ENCODE measurements around the gene RFPL3. TPM values are rescaled to one million over a fixed set of nuclear protein-coding genes. Genes with fewer than 3 reads are reported as not detected.

The RFPL3 gene
- total RNA-seq, 1 donor from 2014 or later, result not detected

GRCh38 chr22:32331236-32331917, 26.3 kb upstream of the RFPL3 start:
- Histone ChIP-seq H3K27ac (ENCODE audit: low read depth, low read length) (no peak overlapping the region), H3K4me1 (ENCODE audit: insufficient read depth, low read length) (no peaks in the 10 kb centered on the region), H3K9ac (ENCODE audit: low read length) (no peak overlapping the region), H3K79me2 (ENCODE audit: insufficient read depth, low read length) (no peaks in the 10 kb centered on the region), H3K36me3 (ENCODE audit: insufficient read depth, low read length) (no peaks in the 10 kb centered on the region), H3K9me3 (ENCODE audit: insufficient read depth, low read depth, low read length) (no peaks in the 10 kb centered on the region), H3K27me3 (ENCODE audit: insufficient read depth, low read length) (no peaks in the 10 kb centered on the region), H3K4me2 (ENCODE audit: low read length) (no peak overlapping the region), H3K4me3 (ENCODE audit: insufficient read depth, low read depth, low read length) (no peak overlapping the region), H2AFZ (ENCODE audit: low read depth, low read length) (no peak overlapping the region), H4K20me1 (ENCODE audit: insufficient read depth, low read length) (no peaks in the 10 kb centered on the region)
- no peak for FAIRE-seq
- no peaks in the 10 kb centered on the region for H3K36me3 Mint-ChIP-seq (ENCODE audit: low read depth, unreplicated experiment)
- no peak for DNase-seq (ENCODE audit: low read depth)
- no peaks in the 10 kb centered on the region for H3K4me1 Mint-ChIP-seq (ENCODE audit: low read depth, unreplicated experiment)
- TF ChIP-seq, protein P1, sequence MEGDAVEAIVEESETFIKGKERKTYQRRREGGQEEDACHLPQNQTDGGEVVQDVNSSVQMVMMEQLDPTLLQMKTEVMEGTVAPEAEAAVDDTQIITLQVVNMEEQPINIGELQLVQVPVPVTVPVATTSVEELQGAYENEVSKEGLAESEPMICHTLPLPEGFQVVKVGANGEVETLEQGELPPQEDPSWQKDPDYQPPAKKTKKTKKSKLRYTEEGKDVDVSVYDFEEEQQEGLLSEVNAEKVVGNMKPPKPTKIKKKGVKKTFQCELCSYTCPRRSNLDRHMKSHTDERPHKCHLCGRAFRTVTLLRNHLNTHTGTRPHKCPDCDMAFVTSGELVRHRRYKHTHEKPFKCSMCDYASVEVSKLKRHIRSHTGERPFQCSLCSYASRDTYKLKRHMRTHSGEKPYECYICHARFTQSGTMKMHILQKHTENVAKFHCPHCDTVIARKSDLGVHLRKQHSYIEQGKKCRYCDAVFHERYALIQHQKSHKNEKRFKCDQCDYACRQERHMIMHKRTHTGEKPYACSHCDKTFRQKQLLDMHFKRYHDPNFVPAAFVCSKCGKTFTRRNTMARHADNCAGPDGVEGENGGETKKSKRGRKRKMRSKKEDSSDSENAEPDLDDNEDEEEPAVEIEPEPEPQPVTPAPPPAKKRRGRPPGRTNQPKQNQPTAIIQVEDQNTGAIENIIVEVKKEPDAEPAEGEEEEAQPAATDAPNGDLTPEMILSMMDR (IDR thresholded peaks at IDR 0.05; ENCODE audit: insufficient read depth, low read depth, low read length), result no peak
- TF ChIP-seq EZH2 (IDR thresholded peaks at IDR 0.05; ENCODE audit: insufficient read depth, low read length), result no peak
- H3K27me3 Mint-ChIP-seq (ENCODE audit: low read depth, unreplicated experiment), result peaks cover 29% of the 10 kb centered on the region
- no peak overlapping the region for H3K27ac Mint-ChIP-seq (ENCODE audit: unreplicated experiment)
- H3K9me3 Mint-ChIP-seq (ENCODE audit: unreplicated experiment), result peaks cover 8% of the 10 kb centered on the region
- H3K4me3 Mint-ChIP-seq (ENCODE audit: unreplicated experiment), result no peak overlapping the region

DNA sequence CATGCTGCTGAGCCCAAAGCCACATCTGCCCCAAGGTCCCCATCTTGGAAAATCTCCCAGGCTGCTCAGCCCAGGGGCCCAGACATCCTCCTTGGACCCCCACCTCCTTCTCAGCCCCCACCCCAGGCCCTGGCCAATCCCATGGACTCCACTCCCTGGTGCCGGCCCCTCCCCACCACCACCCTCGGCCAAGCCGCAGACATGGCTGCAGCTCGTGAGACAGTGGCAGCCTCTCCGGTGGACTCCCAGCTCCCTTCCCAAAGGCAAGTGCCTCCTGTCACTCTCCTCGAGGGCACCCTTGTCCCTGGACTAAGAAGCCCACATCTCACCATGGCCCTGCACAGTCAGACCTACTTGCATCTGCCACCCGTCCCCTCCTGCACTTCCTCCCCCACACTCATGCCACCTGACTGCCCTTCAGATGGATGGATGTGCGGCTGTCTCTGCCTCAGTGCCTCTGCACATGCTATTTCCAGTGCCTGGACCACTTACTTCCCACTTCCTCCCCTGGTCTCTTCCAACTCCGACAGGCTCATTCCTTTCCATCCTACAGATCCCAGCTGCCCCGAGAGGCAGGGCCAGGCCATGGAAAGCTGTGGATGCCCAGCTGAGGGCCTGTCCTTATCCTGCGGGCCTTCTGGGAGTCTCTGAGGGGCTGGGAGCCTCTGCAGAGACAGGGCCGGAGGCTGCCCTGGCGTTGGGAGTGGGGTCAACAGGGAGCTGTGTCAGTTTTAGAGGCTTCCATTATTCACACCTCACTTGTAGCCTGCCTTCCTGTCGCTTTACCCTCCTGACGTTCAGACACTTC, 25.5 kb upstream of the RFPL3 start:
- H3K36me3 ChIP-seq (ENCODE audit: insufficient read depth, low read length), result no peaks in the 10 kb centered on the region
- no peak for DNase-seq (ENCODE audit: low read depth)
- H3K9me3 ChIP-seq (ENCODE audit: insufficient read depth, low read depth, low read length), result no peaks in the 10 kb centered on the region
- no peak overlapping the region for H2AFZ ChIP-seq (ENCODE audit: low read depth, low read length)
- peaks cover 24% of the 10 kb centered on the region for H3K27me3 Mint-ChIP-seq (ENCODE audit: low read depth, unreplicated experiment)
- no peak overlapping the region for H3K9ac ChIP-seq (ENCODE audit: low read length)
- H3K36me3 Mint-ChIP-seq (ENCODE audit: low read depth, unreplicated experiment), result no peaks in the 10 kb centered on the region
- no peak overlapping the region for H3K4me3 Mint-ChIP-seq (ENCODE audit: unreplicated experiment)
- peaks cover 3% of the 10 kb centered on the region for H3K9me3 Mint-ChIP-seq (ENCODE audit: unreplicated experiment)
- no peaks in the 10 kb centered on the region for H3K4me1 Mint-ChIP-seq (ENCODE audit: low read depth, unreplicated experiment)
- H3K4me3 ChIP-seq (ENCODE audit: insufficient read depth, low read depth, low read length), result no peak overlapping the region
- no peak overlapping the region for H3K27ac ChIP-seq (ENCODE audit: low read depth, low read length)
- no peak for FAIRE-seq
- H3K4me2 ChIP-seq (ENCODE audit: low read length), result no peak overlapping the region
- H3K27me3 ChIP-seq (ENCODE audit: insufficient read depth, low read length), result no peaks in the 10 kb centered on the region
- no peaks in the 10 kb centered on the region for H4K20me1 ChIP-seq (ENCODE audit: insufficient read depth, low read length)
- H3K4me1 ChIP-seq (ENCODE audit: insufficient read depth, low read length), result no peaks in the 10 kb centered on the region
- TF ChIP-seq, protein P1 (IDR thresholded peaks at IDR 0.05; ENCODE audit: insufficient read depth, low read depth, low read length), result no peak
- no peak for TF ChIP-seq EZH2 (IDR thresholded peaks at IDR 0.05; ENCODE audit: insufficient read depth, low read length)
- H3K27ac Mint-ChIP-seq (ENCODE audit: unreplicated experiment), result no peak overlapping the region
- no peaks in the 10 kb centered on the region for H3K79me2 ChIP-seq (ENCODE audit: insufficient read depth, low read length)
